ENCODE measurements around the gene ANKRD36. TPM values are rescaled to one million over a fixed set of nuclear protein-coding genes. Genes with fewer than 3 reads are reported as not detected.
"Not testable (repeated sequence)": the region's sequence is repeated elsewhere in the genome, so short reads cannot be mapped to it uniquely, and the experiment has no call there.

ANKRD36 gene
- total RNA-seq, 1 donor from 2014 or later, result 36.7 TPM

DNA sequence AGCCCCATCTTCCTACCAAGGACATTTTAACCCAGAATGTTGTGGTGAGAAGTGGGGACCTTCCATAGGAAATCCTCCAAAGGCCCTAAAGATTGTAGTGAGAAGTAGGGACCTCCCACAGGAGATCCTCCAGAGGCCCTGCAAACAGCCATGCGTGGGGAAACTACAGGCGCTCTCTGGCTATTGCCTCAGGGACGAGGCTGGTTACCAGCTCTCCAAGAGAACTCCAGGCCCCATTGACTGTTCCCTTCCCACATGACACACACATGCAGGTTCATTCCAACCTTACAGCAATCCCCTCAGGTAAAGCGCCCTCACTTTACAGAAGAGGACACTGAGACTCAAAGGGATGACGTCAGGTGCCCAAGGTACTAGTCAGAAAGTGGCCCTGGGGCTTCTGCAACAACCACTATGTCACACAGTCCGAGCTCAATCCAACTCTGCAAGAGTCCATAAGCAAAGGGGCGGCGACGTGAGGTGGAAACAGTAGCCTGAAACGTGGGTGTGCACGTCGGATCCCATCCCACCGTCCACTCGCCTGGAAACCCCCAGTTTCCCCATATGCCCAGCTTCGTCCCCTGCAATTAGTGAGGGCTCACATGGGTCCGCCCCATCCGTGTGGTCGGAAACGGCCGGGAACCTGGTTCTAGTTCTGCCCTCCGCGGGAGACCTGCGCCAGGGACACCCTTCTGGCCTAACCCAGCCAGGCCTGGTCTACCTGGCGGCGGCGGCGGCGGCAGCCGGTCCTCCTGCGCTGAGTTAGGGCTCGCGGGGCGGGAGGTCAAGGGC is 18.8 kb upstream of the ANKRD36 start:
- H3K27me3 Mint-ChIP-seq (ENCODE audit: insufficient read depth); DNase-seq (ENCODE audit: low spot score); intact Hi-C loops (cut with micrococcal nuclease); H3K36me3 Mint-ChIP-seq (ENCODE audit: low read depth); H3K9me3 Mint-ChIP-seq; H3K4me1 Mint-ChIP-seq (ENCODE audit: low read depth); H3K27ac Mint-ChIP-seq: not testable (repeated sequence)
- H3K4me3 Mint-ChIP-seq, result peak overlapping the region; percentile 61

GRCh38 chr2:97094772-97095611 is 18.0 kb upstream of the ANKRD36 start, which contains the start of gene FAHD2B:
Gene FAHD2B (minus strand): TSS chr2:97094882. CDS start chr2:97091706, 3,176 bp downstream.
- DNase-seq (ENCODE audit: low spot score), result peak; percentile 80
- intact Hi-C loops (cut with micrococcal nuclease); H3K4me1 Mint-ChIP-seq (ENCODE audit: low read depth); H3K36me3 Mint-ChIP-seq (ENCODE audit: low read depth): not testable (repeated sequence)
- Mint-ChIP-seq H3K27me3 (ENCODE audit: insufficient read depth) (peaks cover 12% of the 10 kb centered on the region), H3K27ac (peak within 1 kb of the TSS; percentile 45), H3K4me3 (peak within 1 kb of the TSS; percentile 81), H3K9me3 (peaks cover 12% of the 10 kb centered on the region)

- intact Hi-C loops (cut with micrococcal nuclease), result no loop called here
- H3K4me1 Mint-ChIP-seq (ENCODE audit: low read depth), result peaks cover 6% of the 10 kb centered on the region
- H3K27me3 Mint-ChIP-seq (ENCODE audit: insufficient read depth), result peaks cover 14% of the 10 kb centered on the region
- peak overlapping the region; percentile 81 for H3K4me3 Mint-ChIP-seq
- H3K27ac Mint-ChIP-seq, result no peak overlapping the region
- DNase-seq (ENCODE audit: low spot score), result no peak
- H3K9me3 Mint-ChIP-seq, result peaks cover 12% of the 10 kb centered on the region
- H3K36me3 Mint-ChIP-seq (ENCODE audit: low read depth), result no peaks in the 10 kb centered on the region
Observed at GRCh38 chr2:97095661-97096060, 17.3 kb upstream of the ANKRD36 start.

- H3K4me3 Mint-ChIP-seq; DNase-seq (ENCODE audit: low spot score); H3K36me3 Mint-ChIP-seq (ENCODE audit: low read depth); H3K4me1 Mint-ChIP-seq (ENCODE audit: low read depth); H3K27ac Mint-ChIP-seq; intact Hi-C loops (cut with micrococcal nuclease): not testable (repeated sequence)
- Mint-ChIP-seq H3K9me3 (peaks cover 12% of the 10 kb centered on the region), H3K27me3 (ENCODE audit: insufficient read depth) (peaks cover 23% of the 10 kb centered on the region)
Observed at GRCh38 chr2:97098786-97099372, 14.1 kb upstream of the ANKRD36 start.

DNA sequence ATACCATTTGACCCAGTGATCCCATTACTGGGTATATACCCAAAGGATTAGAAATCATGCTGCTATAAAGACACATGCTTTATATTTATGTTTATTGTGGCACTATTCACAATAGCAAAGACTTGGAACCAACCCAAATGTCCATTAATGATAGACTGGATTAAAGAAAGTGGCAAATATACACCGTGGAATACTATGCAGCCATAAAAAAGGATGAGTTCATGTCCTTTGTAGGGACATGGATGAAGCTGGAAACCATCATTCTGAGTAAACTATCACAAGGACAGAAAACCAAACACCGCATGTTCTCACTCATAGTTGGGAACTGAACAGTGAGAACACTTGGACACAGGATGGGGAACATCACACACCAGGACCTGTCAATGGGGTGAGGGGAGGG is 6.1 kb upstream of the ANKRD36 start:
- H3K4me1 Mint-ChIP-seq (ENCODE audit: low read depth); DNase-seq (ENCODE audit: low spot score); intact Hi-C loops (cut with micrococcal nuclease); H3K27ac Mint-ChIP-seq; H3K4me3 Mint-ChIP-seq; H3K36me3 Mint-ChIP-seq (ENCODE audit: low read depth); H3K9me3 Mint-ChIP-seq: not testable (repeated sequence)
- peaks cover 28% of the 10 kb centered on the region for H3K27me3 Mint-ChIP-seq (ENCODE audit: insufficient read depth)

GRCh38 chr2:97111246-97111645 is 1.7 kb upstream of the ANKRD36 start:
- H3K36me3 Mint-ChIP-seq (ENCODE audit: low read depth); DNase-seq (ENCODE audit: low spot score); H3K4me3 Mint-ChIP-seq; H3K9me3 Mint-ChIP-seq; H3K27ac Mint-ChIP-seq: not testable (repeated sequence)
- Mint-ChIP-seq H3K27me3 (ENCODE audit: insufficient read depth) (peaks cover 18% of the 10 kb centered on the region), H3K4me1 (ENCODE audit: low read depth) (peaks cover 12% of the 10 kb centered on the region)
- intact Hi-C loops (cut with micrococcal nuclease), result loop anchor here (5.0 to 10.0 kb wide), 2 partner anchors 294 to 884 kb away; partner anchors contain the start of genes CNNM3 and TMEM131

DNA sequence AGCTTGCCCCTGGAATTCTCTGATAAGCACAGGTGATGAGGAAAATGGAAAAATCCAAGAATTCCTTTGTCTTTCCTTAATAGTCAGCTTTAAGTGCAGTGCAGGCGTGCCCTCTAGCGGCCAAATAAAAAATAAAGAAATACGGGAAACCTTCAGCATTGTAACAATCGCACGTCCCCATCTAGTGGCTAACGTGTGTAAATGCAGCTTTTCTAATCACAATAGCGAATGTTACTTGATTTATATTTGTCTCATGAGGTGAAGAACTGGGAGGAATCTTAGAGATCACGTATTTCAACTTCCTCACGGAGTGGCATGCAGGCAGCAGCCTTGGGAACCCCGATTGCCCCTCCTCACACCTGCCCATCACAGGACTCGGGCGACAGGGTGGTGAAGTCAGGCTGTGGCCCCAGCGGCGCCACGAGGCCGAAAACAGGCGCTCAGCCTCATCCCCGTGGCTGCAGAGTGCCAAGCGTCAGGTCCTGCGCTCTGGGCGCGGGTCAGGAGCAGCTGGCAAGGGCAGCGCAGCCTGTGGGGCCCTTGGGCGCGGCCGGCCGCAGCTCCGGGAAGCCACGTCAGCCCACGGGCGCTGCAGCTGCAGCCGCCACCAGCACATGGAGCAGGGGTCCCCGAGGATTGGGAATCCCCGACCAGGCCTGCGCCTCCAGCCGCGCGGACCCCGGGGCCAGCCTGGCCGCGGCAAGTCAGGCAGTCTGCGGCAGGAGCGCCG is 468 bp upstream of the ANKRD36 start:
- intact Hi-C loops (cut with micrococcal nuclease), result loop anchor here (1.0 to 10.0 kb wide), 5 partner anchors 100 to 882 kb away; partner anchors contain the start of genes ANKRD39, CNNM3 and TMEM131
- peak overlapping the region; percentile 92 for H3K27ac Mint-ChIP-seq
- H3K4me3 Mint-ChIP-seq, result peak overlapping the region; percentile 83
- not testable (repeated sequence) for H3K9me3 Mint-ChIP-seq; H3K36me3 Mint-ChIP-seq (ENCODE audit: low read depth)
- H3K27me3 Mint-ChIP-seq (ENCODE audit: insufficient read depth), result peaks cover 13% of the 10 kb centered on the region
- peak; percentile 49 for DNase-seq (ENCODE audit: low spot score)
- peaks cover 12% of the 10 kb centered on the region for H3K4me1 Mint-ChIP-seq (ENCODE audit: low read depth)

GRCh38 chr2:97113882-97114255 is 916 bp downstream of the ANKRD36 start:
- DNase-seq (ENCODE audit: low spot score); H3K9me3 Mint-ChIP-seq; H3K27me3 Mint-ChIP-seq (ENCODE audit: insufficient read depth); H3K36me3 Mint-ChIP-seq (ENCODE audit: low read depth): not testable (repeated sequence)
- Mint-ChIP-seq H3K4me1 (ENCODE audit: low read depth) (peaks cover 12% of the 10 kb centered on the region), H3K27ac (peak overlapping the region; percentile 100), H3K4me3 (peak overlapping the region; percentile 100)
- intact Hi-C loops (cut with micrococcal nuclease), result loop anchor here (5.0 to 10.0 kb wide), 2 partner anchors 297 to 881 kb away; partner anchors contain the start of genes CNNM3 and TMEM131

- DNase-seq (ENCODE audit: low spot score); H3K9me3 Mint-ChIP-seq; intact Hi-C loops (cut with micrococcal nuclease); H3K4me1 Mint-ChIP-seq (ENCODE audit: low read depth); H3K27me3 Mint-ChIP-seq (ENCODE audit: insufficient read depth); H3K4me3 Mint-ChIP-seq; H3K27ac Mint-ChIP-seq: not testable (repeated sequence)
- peaks cover 28% of the 10 kb centered on the region for H3K36me3 Mint-ChIP-seq (ENCODE audit: low read depth)
Observed at GRCh38 chr2:97129090-97129489, 16.1 kb downstream of the ANKRD36 start.

- H3K9me3 Mint-ChIP-seq; intact Hi-C loops (cut with micrococcal nuclease); H3K27me3 Mint-ChIP-seq (ENCODE audit: insufficient read depth); DNase-seq (ENCODE audit: low spot score); H3K4me3 Mint-ChIP-seq; H3K27ac Mint-ChIP-seq; H3K4me1 Mint-ChIP-seq (ENCODE audit: low read depth): not testable (repeated sequence)
- H3K36me3 Mint-ChIP-seq (ENCODE audit: low read depth), result peaks cover 29% of the 10 kb centered on the region
Observed at GRCh38 chr2:97144016-97144415, 31.1 kb downstream of the ANKRD36 start.

DNA sequence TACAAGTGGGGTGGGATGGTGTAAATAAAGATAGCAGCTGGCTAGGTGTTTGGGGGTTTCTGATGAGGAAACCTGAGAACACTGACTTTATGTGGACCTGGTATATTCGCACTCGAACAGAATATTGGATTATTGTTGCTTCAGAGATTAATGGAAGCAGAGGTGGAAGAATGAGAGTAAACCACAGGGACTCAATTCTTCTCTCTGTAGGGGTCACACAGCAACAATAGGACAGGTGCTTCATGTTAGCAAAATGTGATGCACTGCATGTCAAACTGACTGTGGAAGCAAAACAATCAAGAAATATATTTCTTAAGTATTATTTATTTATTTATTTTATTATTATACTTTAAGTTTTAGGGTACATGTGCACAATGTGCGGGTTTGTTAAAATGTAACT is 53.6 kb downstream of the ANKRD36 start:
- peaks cover 29% of the 10 kb centered on the region for H3K36me3 Mint-ChIP-seq (ENCODE audit: low read depth)
- H3K4me1 Mint-ChIP-seq (ENCODE audit: low read depth); H3K4me3 Mint-ChIP-seq; intact Hi-C loops (cut with micrococcal nuclease); DNase-seq (ENCODE audit: low spot score); H3K27ac Mint-ChIP-seq; H3K27me3 Mint-ChIP-seq (ENCODE audit: insufficient read depth): not testable (repeated sequence)
- peaks cover 25% of the 10 kb centered on the region for H3K9me3 Mint-ChIP-seq

DNA sequence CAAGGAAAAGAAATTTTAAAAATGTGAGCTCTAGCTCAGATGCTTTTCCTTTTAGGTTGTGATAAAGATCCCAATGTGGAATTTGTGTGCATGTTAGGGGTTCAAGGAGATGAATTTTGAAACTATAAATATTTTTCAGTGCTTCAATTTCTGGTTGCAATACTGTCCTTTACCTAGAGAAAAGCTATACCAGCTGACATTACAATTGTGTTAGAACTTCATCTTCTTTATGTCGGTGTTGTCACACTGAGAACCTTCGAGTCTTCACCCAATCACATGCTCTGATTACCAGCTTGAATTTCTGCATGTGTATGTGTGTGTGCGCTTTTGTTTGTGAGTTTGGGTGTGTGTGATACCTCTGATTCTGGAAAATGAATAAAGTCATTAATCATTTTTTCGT is 55.0 kb downstream of the ANKRD36 start:
- H3K27me3 Mint-ChIP-seq (ENCODE audit: insufficient read depth); H3K4me3 Mint-ChIP-seq; H3K27ac Mint-ChIP-seq; DNase-seq (ENCODE audit: low spot score); intact Hi-C loops (cut with micrococcal nuclease); H3K4me1 Mint-ChIP-seq (ENCODE audit: low read depth): not testable (repeated sequence)
- H3K36me3 Mint-ChIP-seq (ENCODE audit: low read depth), result peaks cover 29% of the 10 kb centered on the region
- peaks cover 25% of the 10 kb centered on the region for H3K9me3 Mint-ChIP-seq
